Caco-2 (cell line): ENCODE results near the gene B4GAT1. TPM values are rescaled to one million over a fixed set of nuclear protein-coding genes. Genes with fewer than 3 reads are reported as not detected.

Source experiments
- BruUV-seq: library from RNA; stranded (reverse); fragments of 400-500 nt; replicated peaks from 2 replicates; lab custom pipeline; 2021; lab: Mats Ljungman, UMichigan
- CTCF ChIA-PET: fragments of 300-600 bp; sonication (Branson Sonifier 250); formaldehyde crosslinking; loops from one replicate; lab custom pipeline; 2022; ENCODE audit warnings: antibody characterized with exemption; lab: Charles Lee
- POLR2A ChIA-PET: fragments of 300-600 bp; sonication (Branson Sonifier 250); formaldehyde crosslinking; loops from one replicate; lab custom pipeline; 2022; ENCODE audit warnings: antibody characterized with exemption; lab: Charles Lee
- DNase-seq, 2 experiments: peaks; one replicate each; pipeline versions ENCODE4 v3.0.0 to v3.0.0-alpha.2; 2020 to 2022
- H3K27me3 ChIP-seq: replicated peaks from 2 replicates; pipeline ENCODE4 v1.6.0; 2011; ENCODE audit warnings: low read length; ENCODE audit not compliant: control insufficient read depth, insufficient read depth
- H3K36me3 ChIP-seq: 2 replicates; pipeline ENCODE4 v1.5.1; 2011; ENCODE audit warnings: low read length; ENCODE audit not compliant: control insufficient read depth, insufficient read depth
- H3K4me1 ChIP-seq: fragments of 250-450 bp; sonication (Bioruptor Pico); 2 replicates; pipeline ENCODE4 v1.5.1; 2020; ENCODE audit warnings: mild to moderate bottlenecking
- H3K4me3 ChIP-seq: 2 replicates; pipeline ENCODE4 v1.5.1; 2011; ENCODE audit warnings: low read depth, mild to moderate bottlenecking, control low read depth, low read length
- H3K9me3 ChIP-seq: fragments of 250-450 bp; sonication (Bioruptor Pico); 2 replicates; pipeline ENCODE4 v1.5.1; 2020; ENCODE audit warnings: mild to moderate bottlenecking, moderate library complexity
- H3K27ac Mint-ChIP-seq: one replicate; pipeline ENCODE4 v1.8.0; 2022; ENCODE audit warnings: mixed read lengths; ENCODE audit not compliant: unreplicated experiment
- H3K27me3 Mint-ChIP-seq: one replicate; pipeline ENCODE4 v1.8.0; 2022; ENCODE audit warnings: mixed read lengths; ENCODE audit not compliant: insufficient read depth, unreplicated experiment
- H3K36me3 Mint-ChIP-seq: one replicate; pipeline ENCODE4 v1.8.0; 2022; ENCODE audit warnings: mild to moderate bottlenecking, mixed read lengths; ENCODE audit not compliant: insufficient read depth, unreplicated experiment
- H3K4me1 Mint-ChIP-seq: one replicate; pipeline ENCODE4 v1.8.0; 2022; ENCODE audit warnings: low read depth, mixed read lengths; ENCODE audit not compliant: unreplicated experiment
- H3K4me3 Mint-ChIP-seq: one replicate; pipeline ENCODE4 v1.8.0; 2022; ENCODE audit warnings: mild to moderate bottlenecking, moderate library complexity, mixed read lengths; ENCODE audit not compliant: unreplicated experiment
- H3K9me3 Mint-ChIP-seq: one replicate; pipeline ENCODE4 v1.8.0; 2022; ENCODE audit warnings: mixed read lengths; ENCODE audit not compliant: unreplicated experiment
- intact Hi-C: fragments of 100-400 bp; cut with micrococcal nuclease; formaldehyde crosslinking; loops from one replicate; pipeline ENCODE4 v1.10.0; 2022; ENCODE audit not compliant: unreplicated experiment
- total RNA-seq: library from RNA; stranded (reverse); gene quantifications from 2 replicates; pipeline ENCODE4 v1.2.3, GENCODE V29; 2022
- TF ChIP-seq, protein P1 (sequence below), 2 experiments: fragments of 200-600 bp in 1 of 2; IDR thresholded peaks; 1 replicate in 1 of 2; 2 replicates in 1 of 2; pipeline versions ENCODE4 v1.5.1 to v1.8.0; 2011 to 2022; ENCODE audit warnings: antibody characterized with exemption in 1 of 2, control low read depth in 1 of 2, inconsistent platforms in 1 of 2, low read depth in 1 of 2, low read length in 1 of 2, mild to moderate bottlenecking in 1 of 2, moderate library complexity in 1 of 2; ENCODE audit not compliant: insufficient read depth in 1 of 2, severe bottlenecking in 1 of 2, unreplicated experiment in 1 of 2

B4GAT1 gene
- total RNA-seq, 1 experiment from 2014 or later, result 23.0 TPM

- H3K4me1 Mint-ChIP-seq, result peaks cover 56% of the 10 kb centered on the region
- H3K9me3 ChIP-seq, result no peaks in the 10 kb centered on the region
- CTCF ChIA-PET, result interaction anchor here (0.6 kb wide), 1 partner anchor 746 kb away, joined by 3 read pairs; no protein-coding TSS in a partner anchor
- TF ChIP-seq, protein P1, sequence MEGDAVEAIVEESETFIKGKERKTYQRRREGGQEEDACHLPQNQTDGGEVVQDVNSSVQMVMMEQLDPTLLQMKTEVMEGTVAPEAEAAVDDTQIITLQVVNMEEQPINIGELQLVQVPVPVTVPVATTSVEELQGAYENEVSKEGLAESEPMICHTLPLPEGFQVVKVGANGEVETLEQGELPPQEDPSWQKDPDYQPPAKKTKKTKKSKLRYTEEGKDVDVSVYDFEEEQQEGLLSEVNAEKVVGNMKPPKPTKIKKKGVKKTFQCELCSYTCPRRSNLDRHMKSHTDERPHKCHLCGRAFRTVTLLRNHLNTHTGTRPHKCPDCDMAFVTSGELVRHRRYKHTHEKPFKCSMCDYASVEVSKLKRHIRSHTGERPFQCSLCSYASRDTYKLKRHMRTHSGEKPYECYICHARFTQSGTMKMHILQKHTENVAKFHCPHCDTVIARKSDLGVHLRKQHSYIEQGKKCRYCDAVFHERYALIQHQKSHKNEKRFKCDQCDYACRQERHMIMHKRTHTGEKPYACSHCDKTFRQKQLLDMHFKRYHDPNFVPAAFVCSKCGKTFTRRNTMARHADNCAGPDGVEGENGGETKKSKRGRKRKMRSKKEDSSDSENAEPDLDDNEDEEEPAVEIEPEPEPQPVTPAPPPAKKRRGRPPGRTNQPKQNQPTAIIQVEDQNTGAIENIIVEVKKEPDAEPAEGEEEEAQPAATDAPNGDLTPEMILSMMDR (IDR thresholded peaks at IDR 0.05; ENCODE audit: insufficient read depth in 1 of 2, low read depth in 1 of 2, low read length in 1 of 2, severe bottlenecking in 1 of 2, unreplicated experiment in 1 of 2), result no peak
- H3K27me3 Mint-ChIP-seq, result peaks cover 4% of the 10 kb centered on the region
- intact Hi-C loops, result no loop called here
- H3K36me3 Mint-ChIP-seq, result peaks cover 65% of the 10 kb centered on the region
- H3K27me3 ChIP-seq, result no peaks in the 10 kb centered on the region
- no TSS peak for BruUV-seq
- H3K4me3 ChIP-seq, result peak overlapping the region; percentile 0; the same call in 1 of the 2 replicates
- no peaks in the 10 kb centered on the region for H3K9me3 Mint-ChIP-seq
- DNase-seq, result no peak
- 0 out of 2 replicates have a peak, but pooled peaks cover 3% of the 10 kb centered on the region for H3K36me3 ChIP-seq
- POLR2A ChIA-PET, result no interaction called here
- H3K4me1 ChIP-seq, result peaks cover 58% of the 10 kb centered on the region
- peak overlapping the region; percentile 86 for H3K4me3 Mint-ChIP-seq
- peak overlapping the region; percentile 95 for H3K27ac Mint-ChIP-seq
Measured at GRCh38 chr11:66349084-66349386, 1.6 kb upstream of the B4GAT1 start.

DNA sequence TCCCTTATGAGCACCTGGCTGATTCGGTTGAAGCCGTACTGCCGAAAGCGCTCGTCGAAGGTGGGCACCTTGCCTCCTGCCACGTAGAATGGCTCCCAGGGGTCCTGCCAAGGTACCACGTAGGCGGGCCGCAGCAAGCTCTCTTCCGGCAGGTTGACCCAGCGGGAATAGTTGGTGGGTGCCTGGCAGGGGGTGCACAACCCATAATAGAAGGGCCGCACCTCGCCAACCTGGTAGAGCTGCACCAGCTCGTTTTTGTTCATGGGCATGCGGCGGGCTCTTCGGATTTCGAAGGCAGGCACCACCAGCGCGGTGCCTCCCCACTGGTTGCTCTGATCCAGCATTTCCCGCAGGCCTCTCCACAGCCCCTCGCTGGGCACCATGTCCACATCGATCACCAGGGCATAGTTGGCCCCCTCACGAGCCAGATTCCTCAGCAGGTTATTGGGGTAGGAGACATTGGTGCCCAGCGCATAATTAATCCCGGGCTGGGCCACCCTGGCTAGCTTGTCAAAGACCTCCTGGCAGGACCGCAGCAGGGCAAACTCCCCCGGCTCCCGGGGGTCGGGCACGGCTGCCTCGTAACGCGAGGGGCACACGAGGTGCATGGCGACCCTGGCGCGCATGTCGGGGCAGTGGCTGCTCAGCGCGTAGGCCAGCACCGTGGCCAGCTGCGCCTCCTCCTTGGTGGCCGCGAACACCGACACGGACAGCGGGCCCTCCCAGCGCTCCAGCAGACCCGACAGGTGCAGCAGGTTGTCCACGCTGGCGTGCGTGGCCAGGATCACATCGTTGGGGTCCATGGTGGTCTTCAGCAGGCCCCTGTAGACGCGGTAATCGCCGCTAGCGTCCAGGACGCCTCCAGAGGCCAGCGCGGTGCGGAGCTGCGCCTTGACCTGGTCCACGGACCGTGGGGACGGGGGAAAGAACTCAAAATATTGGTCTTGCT, 679 bp downstream of the B4GAT1 start:
- H3K4me3 ChIP-seq, result peak overlapping the region; percentile 52
- peaks cover 2% of the 10 kb centered on the region for H3K36me3 ChIP-seq
- Mint-ChIP-seq H3K4me1 (peaks cover 43% of the 10 kb centered on the region), H3K27me3 (peaks cover 4% of the 10 kb centered on the region), H3K27ac (peak overlapping the region; percentile 95), H3K36me3 (peaks cover 52% of the 10 kb centered on the region), H3K9me3 (no peaks in the 10 kb centered on the region), H3K4me3 (peak overlapping the region; percentile 86)
- POLR2A ChIA-PET, result no interaction called here
- no peak for DNase-seq
- intact Hi-C loops, result no loop called here
- TF ChIP-seq, protein P1 (IDR thresholded peaks at IDR 0.05; ENCODE audit: insufficient read depth in 1 of 2, low read depth in 1 of 2, low read length in 1 of 2, severe bottlenecking in 1 of 2, unreplicated experiment in 1 of 2), result no peak
- BruUV-seq, result no TSS peak
- no peaks in the 10 kb centered on the region for H3K27me3 ChIP-seq
- H3K9me3 ChIP-seq, result no peaks in the 10 kb centered on the region
- CTCF ChIA-PET, result interaction anchor here (1.0 kb wide), 1 partner anchor 35 kb away, joined by 3 read pairs; no protein-coding TSS in a partner anchor
- peaks cover 40% of the 10 kb centered on the region for H3K4me1 ChIP-seq

DNA sequence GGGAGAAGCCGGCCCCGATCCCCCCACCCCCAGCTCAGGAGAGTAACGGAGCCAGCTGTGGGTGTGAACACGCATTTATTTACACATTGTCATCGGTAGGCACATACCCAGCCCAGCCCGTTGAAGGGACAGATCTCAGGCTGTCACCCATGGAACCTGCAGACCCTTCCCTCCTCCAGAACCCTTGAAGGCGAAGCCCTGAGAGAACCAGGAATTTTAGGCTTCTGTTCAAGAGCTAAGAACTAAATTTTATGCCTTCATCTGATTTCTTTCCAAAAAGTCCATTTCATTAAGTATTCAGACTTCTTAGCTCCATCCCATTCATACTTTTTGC, 2.1 kb downstream of the B4GAT1 start:
- Mint-ChIP-seq H3K9me3 (no peaks in the 10 kb centered on the region), H3K4me1 (peaks cover 34% of the 10 kb centered on the region), H3K27me3 (peaks cover 4% of the 10 kb centered on the region), H3K27ac (peak overlapping the region; percentile 99), H3K4me3 (peak overlapping the region; percentile 86), H3K36me3 (peaks cover 41% of the 10 kb centered on the region)
- DNase-seq, result no peak
- H3K27me3 ChIP-seq, result no peaks in the 10 kb centered on the region
- TF ChIP-seq, protein P1 (IDR thresholded peaks at IDR 0.05; ENCODE audit: insufficient read depth in 1 of 2, low read depth in 1 of 2, low read length in 1 of 2, severe bottlenecking in 1 of 2, unreplicated experiment in 1 of 2), result no peak
- H3K4me3 ChIP-seq, result peak overlapping the region; percentile 99
- peaks cover 4% of the 10 kb centered on the region for H3K36me3 ChIP-seq
- H3K9me3 ChIP-seq, result no peaks in the 10 kb centered on the region
- peaks cover 27% of the 10 kb centered on the region for H3K4me1 ChIP-seq
- intact Hi-C loops, result loop anchor here (1.0 to 2.0 kb wide), 2 partner anchors 26 to 32 kb away; partner anchors contain the start of gene SLC29A2
- BruUV-seq, result no TSS peak
- CTCF ChIA-PET, result interaction anchor here (0.6 to 2.1 kb wide), 4 partner anchors 9 to 804 kb away, joined by 3 to 17 read pairs (median 6); partner anchors contain the start of gene RIN1
- POLR2A ChIA-PET, result interaction anchor here (0.6 to 2.5 kb wide), 3 partner anchors 33 to 99 kb away, joined by 4 to 10 read pairs (median 7); partner anchors contain the start of gene YIF1A
